Type B pancreatic cell (in vitro differentiated cells): ENCODE results near the gene JAM2. TPM values are rescaled to one million over a fixed set of nuclear protein-coding genes. Genes with fewer than 3 reads are reported as not detected.

Experiments used
- DNase-seq: peaks from one replicate; pipeline ENCODE4 v3.0.0; 2021; ENCODE audit warnings: mixed read lengths; ENCODE audit not compliant: unreplicated experiment; ENCODE audit errors: extremely low spot score
- H3K27ac Mint-ChIP-seq: 2 replicates; pipeline ENCODE4 v1.8.0; 2021; ENCODE audit warnings: mild to moderate bottlenecking, mixed read lengths
- H3K27me3 Mint-ChIP-seq: 2 replicates; pipeline ENCODE4 v1.8.0; 2021; ENCODE audit warnings: mixed read lengths
- H3K36me3 Mint-ChIP-seq: 2 replicates; pipeline ENCODE4 v1.8.0; 2021; ENCODE audit warnings: mixed read lengths
- H3K4me1 Mint-ChIP-seq: one replicate; pipeline ENCODE4 v1.8.0; 2021; ENCODE audit warnings: mixed read lengths; ENCODE audit not compliant: unreplicated experiment
- H3K4me3 Mint-ChIP-seq: 2 replicates; pipeline ENCODE4 v1.8.0; 2021; ENCODE audit warnings: mild to moderate bottlenecking, mixed read lengths
- H3K9me3 Mint-ChIP-seq: 2 replicates; pipeline ENCODE4 v1.8.0; 2021; ENCODE audit warnings: mixed read lengths
- total RNA-seq: library from RNA; stranded (reverse); gene quantifications from 2 replicates; pipeline ENCODE4 v1.2.1, GENCODE V29; 2021; ENCODE audit warnings: low replicate concordance
- TF ChIP-seq, protein P1 (sequence below): fragments of 200-600 bp; sonication (generic); conservative IDR thresholded peaks from 2 replicates; pipeline ENCODE4 v1.5.0; 2021; ENCODE audit warnings: antibody characterized with exemption, mild to moderate bottlenecking

Gene JAM2
- total RNA-seq, 1 donor from 2014 or later: 10.0 TPM

DNA sequence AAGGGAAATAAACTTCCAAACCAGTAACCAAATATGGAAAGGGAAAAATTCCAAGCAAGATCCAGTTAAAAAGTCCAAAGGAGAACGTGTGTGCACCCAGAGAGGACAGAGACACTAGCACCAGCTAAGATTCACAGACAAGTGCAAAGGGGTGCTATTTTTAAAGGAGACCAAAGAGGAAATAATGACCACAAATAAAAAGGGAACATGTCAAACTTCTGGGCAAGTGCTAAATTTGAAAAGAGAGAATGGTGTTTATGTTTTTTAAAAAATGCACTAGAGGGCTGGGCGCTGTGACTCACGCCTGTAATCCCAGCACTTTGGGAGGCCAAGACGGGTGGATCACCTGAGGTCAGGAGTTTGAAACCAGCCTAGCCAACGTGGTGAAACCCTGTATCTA is 8.6 kb downstream of the JAM2 start:
- H3K36me3 Mint-ChIP-seq: no peaks in the 10 kb centered on the region
- no peak for DNase-seq
- no peak overlapping the region for H3K27ac Mint-ChIP-seq
- TF ChIP-seq, protein P1, sequence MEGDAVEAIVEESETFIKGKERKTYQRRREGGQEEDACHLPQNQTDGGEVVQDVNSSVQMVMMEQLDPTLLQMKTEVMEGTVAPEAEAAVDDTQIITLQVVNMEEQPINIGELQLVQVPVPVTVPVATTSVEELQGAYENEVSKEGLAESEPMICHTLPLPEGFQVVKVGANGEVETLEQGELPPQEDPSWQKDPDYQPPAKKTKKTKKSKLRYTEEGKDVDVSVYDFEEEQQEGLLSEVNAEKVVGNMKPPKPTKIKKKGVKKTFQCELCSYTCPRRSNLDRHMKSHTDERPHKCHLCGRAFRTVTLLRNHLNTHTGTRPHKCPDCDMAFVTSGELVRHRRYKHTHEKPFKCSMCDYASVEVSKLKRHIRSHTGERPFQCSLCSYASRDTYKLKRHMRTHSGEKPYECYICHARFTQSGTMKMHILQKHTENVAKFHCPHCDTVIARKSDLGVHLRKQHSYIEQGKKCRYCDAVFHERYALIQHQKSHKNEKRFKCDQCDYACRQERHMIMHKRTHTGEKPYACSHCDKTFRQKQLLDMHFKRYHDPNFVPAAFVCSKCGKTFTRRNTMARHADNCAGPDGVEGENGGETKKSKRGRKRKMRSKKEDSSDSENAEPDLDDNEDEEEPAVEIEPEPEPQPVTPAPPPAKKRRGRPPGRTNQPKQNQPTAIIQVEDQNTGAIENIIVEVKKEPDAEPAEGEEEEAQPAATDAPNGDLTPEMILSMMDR: no peak
- H3K9me3 Mint-ChIP-seq: no peaks in the 10 kb centered on the region
- no peaks in the 10 kb centered on the region for H3K4me1 Mint-ChIP-seq
- peaks cover 5% of the 10 kb centered on the region for H3K27me3 Mint-ChIP-seq
- H3K4me3 Mint-ChIP-seq: no peak overlapping the region

DNA sequence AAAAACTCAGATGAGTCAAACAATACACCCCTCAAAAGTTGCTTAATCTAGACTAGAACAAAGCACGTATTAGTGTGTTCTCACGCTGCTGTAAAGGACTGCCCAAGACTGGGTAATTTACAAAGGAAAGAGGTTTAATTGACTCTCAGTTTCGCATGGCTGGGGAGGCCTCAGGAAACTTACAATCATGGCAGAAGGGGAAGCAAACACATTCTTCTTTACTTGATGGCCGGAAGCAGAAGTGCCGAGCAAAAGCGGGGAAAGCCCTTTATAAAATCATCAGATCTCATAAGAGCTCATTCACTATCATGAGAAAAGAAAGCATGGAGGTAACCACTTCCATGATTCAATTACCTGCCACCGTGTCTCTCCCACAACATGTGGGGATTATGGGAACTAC is 10.1 kb downstream of the JAM2 start:
- H3K4me1 Mint-ChIP-seq: no peaks in the 10 kb centered on the region
- no peak overlapping the region for H3K27ac Mint-ChIP-seq
- TF ChIP-seq, protein P1: peak; percentile 8
- H3K27me3 Mint-ChIP-seq: no peaks in the 10 kb centered on the region
- H3K9me3 Mint-ChIP-seq: no peaks in the 10 kb centered on the region
- no peaks in the 10 kb centered on the region for H3K36me3 Mint-ChIP-seq
- no peak overlapping the region for H3K4me3 Mint-ChIP-seq
- no peak for DNase-seq

DNA sequence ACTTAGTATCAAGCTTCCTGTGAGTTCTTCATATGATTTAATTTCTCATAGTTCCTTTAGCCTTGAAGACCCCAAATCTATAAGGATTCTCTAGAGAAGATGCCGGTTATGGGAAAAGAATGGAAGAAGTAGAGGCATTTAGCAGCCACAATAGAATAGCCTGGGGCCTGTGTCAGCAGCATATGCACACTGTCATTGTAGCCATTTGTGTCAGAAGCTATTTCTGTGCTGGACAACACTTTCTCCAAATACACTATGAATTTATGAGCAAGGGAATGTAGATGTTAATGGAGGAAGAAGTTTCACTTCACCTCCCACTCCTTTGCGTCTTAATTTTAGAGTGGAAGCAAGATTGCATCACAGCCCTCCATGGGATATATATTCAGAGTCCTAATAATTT is 17.4 kb downstream of the JAM2 start:
- no peak for DNase-seq
- Mint-ChIP-seq H3K27ac (no peak overlapping the region), H3K36me3 (no peaks in the 10 kb centered on the region), H3K4me1 (peaks cover 4% of the 10 kb centered on the region), H3K27me3 (no peaks in the 10 kb centered on the region), H3K9me3 (peaks cover 5% of the 10 kb centered on the region), H3K4me3 (no peak overlapping the region)
- TF ChIP-seq, protein P1: no peak

DNA sequence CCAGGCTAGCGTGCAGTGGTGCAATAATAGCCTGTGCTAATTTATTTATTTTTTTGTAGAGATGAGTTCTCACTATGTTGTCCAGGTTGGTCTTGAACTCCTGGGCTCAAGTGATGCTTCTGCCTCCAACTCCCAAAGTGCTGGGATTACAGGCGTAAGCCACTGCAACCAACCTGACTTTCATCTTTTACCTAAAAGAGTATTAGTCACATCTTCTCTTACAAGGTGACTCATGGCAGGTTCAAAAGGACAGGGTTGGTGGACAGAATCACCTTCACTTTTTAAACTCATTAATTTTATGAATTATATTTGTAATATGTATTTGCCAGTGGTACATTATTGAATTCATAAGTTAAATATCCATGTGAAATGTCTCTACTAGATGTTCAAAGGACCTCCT is 18.1 kb downstream of the JAM2 start:
- H3K27me3 Mint-ChIP-seq: no peaks in the 10 kb centered on the region
- H3K9me3 Mint-ChIP-seq: peaks cover 5% of the 10 kb centered on the region
- H3K36me3 Mint-ChIP-seq: no peaks in the 10 kb centered on the region

DNA sequence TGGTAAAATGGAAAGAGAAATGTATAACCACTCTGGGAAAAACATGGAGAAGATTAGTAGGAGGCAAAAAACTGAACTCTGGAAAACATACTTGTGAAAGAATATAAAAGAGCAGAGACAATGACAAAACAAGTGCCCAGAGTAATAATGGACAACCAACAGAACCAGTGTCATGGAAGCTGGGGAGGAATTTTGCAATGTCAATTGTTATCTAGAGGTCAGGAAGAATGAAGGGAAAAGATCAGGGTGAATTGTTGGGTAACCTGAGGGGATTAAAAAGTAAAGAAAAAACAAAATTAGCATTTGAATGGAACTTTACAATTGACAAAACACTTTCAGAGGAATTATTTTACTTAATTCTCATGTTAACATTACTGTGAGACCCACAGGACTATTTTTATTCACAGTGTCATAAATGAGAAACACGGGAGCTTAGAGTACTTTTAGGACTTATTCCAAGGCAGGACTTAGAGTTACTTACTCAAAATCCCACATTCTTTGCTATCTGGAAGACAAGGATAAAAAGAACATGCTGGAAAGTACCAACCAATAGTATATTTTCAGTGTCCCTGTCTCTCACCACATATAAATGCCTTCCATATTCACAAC is 19.5 kb downstream of the JAM2 start:
- H3K4me1 Mint-ChIP-seq: peaks cover 4% of the 10 kb centered on the region
- H3K9me3 Mint-ChIP-seq: peaks cover 5% of the 10 kb centered on the region
- H3K4me3 Mint-ChIP-seq: no peak overlapping the region
- TF ChIP-seq, protein P1: no peak
- no peak overlapping the region for H3K27ac Mint-ChIP-seq
- no peaks in the 10 kb centered on the region for H3K36me3 Mint-ChIP-seq
- no peaks in the 10 kb centered on the region for H3K27me3 Mint-ChIP-seq
- no peak for DNase-seq

More for the DNA sequence above, 18.1 kb downstream of the JAM2 start:
- DNase-seq: no peak
- no peak overlapping the region for H3K4me3 Mint-ChIP-seq
- TF ChIP-seq, protein P1: no peak
- H3K4me1 Mint-ChIP-seq: peaks cover 4% of the 10 kb centered on the region
- H3K27ac Mint-ChIP-seq: no peak overlapping the region

DNA sequence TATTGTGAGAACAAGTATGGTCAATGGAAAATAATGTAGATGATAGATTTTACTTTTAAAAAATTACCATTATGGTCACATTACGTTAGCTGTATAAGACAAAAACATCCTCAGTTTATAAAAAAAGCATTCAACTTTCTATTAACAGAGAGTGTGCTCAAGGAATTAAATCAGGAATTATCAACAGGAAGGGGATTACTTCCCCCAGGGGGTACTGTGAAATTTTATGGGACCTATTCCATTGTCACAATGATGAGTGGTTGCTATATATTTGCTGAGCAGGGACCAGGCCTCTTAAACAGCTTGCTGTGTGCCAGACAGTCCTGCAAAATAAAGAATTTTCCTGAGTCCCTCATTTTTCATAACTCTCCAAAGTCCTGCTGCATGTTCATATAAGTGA is 21.2 kb downstream of the JAM2 start:
- Mint-ChIP-seq H3K9me3 (no peaks in the 10 kb centered on the region), H3K4me1 (peaks cover 9% of the 10 kb centered on the region), H3K27ac (no peak overlapping the region), H3K4me3 (no peak overlapping the region), H3K27me3 (no peaks in the 10 kb centered on the region), H3K36me3 (no peaks in the 10 kb centered on the region)
- DNase-seq: no peak
- TF ChIP-seq, protein P1: no peak
